Activated naive CD8-positive, alpha-beta T cell treated with anti-CD3 and anti-CD28 coated beads, Interleukin-2, amount 50 U/mL, for 16 hours (primary cell): ENCODE measurements around the gene BARX1.
A peak's percentile ranks its signal among the peaks of the same experiment; 100 is the strongest.
"Not testable (repeated sequence)": the region's sequence is repeated elsewhere in the genome, so short reads cannot be mapped to it uniquely, and the experiment has no call there.

Source experiments
- DNase-seq: peaks from one replicate; pipeline ENCODE4 v3.0.0-alpha.2; 2020; ENCODE audit warnings: low read depth, low spot score

BARX1 gene

DNA sequence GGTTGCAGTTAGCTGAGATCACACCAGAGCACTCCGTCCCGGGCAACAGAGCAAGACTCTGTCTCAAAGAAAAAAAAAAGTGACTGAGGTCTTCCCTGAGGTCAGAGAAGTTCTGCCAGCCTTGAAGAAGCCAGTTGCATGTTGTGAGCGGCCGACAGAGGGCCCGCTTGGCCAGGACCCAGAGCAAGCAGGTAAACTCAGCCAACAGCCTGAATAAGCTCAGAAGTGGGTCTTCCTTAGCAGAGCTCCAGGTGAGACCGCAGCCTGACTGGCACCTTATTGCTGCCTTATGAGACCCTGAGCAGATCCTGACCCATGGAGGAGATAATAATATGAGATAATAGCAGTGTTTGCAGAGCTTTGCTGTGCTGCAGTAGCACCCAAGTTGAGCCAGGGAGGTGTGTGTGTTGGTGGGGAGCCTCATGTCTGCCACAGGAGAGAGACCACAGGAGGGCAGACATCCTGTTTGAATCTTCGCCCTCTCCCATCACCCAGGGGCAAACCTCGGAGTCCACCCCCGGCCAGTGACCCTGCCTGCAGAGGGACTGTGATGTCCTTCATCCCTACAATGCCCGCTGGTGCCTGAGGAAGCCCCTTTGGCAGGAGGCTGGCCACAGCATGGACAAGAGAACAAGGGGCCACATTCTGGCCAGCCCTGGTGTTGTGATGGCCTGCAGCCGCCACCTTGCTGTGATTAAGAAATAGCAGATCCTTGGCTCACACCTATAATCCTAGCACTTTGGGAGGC is 10.8 kb upstream of the BARX1 start:
- DNase-seq, result no peak

DNA sequence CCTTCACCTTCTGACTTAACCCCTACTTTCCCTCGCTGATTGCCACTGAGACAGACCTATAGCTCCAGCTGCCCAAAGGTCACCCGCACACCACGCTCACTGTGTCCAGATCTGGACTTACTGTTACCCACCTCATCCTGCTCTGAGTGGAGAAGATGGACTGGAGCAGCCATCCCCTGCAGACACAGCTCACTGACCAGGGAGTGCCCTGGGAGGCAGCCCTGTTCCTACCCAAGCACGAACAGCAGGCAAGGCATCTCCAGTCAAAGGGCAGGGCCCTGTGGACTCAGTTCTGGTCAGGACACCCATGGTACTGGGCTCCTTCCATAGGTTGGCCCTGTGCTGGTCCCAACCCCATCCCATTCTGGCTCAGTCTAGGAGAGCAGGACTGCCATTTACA is 9.5 kb upstream of the BARX1 start:
- no peak for DNase-seq

DNA sequence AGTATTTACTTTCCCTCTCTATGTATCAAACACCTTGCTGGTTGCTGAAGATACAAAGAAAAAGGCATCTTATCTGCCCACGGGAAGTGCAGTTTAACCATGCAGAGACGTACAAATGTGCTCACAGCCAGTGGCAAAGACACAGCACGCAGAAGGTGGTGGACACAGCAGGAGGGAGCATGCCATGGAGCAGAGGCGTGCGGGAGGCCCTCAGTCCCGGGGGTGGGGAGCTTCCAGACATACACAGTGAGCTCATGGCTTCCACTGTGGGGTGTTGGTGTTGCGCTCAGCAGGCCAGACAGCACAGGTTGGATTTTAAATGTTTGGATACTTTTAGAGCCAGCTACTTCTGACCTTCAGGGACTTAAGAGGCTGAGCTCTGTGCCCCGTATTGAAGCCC is 8.8 kb upstream of the BARX1 start:
- no peak for DNase-seq

DNA sequence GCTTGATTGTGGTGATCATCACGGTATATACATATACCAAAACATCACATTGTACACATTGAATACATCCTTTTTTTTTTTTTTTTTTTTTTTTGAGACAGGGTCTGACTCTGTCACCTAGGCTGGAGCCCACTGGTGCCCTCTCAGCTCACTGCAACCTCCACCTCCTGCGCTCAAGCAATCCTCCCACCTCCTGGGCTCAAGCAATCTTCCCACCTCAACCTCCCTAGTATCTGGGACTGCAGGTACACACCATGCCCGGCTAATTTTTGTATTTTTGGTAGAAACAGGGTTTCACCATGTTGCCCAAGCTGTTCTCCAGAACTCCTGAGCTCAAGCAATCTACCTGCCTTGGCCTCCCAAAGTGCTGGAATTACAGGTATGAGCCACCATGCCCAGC is 8.3 kb upstream of the BARX1 start:
- not testable (repeated sequence) for DNase-seq

DNA sequence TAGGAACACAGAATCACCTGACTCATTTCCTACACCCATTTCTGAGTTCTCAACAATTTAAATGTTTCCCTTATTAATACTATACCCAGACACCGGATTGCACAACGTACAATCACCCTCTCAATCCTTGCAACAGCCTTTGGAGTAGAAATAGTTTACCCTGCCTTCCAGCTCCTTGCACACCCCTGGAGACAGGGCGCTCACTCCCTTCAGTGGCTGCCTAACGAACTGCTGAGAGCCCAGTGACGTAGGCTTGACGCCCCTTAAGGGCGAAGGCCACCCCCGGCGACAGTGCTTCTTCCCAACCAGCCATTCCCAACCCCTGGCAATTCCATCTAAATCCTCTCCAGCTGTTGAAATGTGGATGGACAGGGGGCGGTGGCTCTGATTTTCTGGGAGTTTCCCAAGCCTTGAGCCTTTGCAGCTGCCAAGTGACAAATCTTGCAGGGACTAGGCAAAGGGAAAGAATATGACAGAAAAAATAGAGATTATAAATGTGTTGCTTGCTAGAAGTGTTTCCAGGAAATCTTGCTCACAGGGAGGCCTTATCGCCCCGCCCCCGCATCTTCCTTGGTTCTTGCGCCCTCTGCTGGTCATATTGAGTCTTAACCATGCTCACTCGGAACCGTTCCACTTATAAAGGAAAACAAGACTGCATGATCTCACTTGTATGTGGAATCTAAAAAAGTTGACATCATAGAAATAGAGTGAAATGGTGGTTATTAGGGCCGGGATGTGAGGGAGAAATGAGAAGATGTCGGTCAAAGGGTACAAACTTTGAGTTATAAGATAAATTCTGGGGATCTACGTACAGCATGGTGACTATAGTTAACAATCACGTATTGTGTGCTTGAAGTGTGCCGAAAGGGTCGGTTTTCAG is 7.6 kb upstream of the BARX1 start:
- DNase-seq, result peak; percentile 69

DNA sequence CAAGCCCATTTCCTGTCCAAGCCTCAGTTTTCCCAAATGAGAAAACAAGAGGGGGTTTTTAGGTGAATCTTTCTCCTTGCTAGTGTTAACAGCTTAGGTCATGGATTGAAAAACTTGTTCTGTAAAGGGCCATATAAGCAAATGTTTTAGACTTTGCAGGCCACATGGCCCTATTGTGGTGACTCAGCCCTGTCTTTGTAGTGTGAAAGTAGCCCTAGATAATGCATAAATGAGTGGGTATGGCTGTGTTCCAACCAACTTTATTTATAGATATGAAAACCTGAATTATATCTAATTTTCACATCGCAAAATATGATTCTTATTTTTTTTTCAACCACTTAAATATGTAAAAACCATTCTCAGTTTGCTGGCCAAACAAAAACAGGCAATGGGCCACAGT is 6.9 kb upstream of the BARX1 start:
- DNase-seq, result no peak

DNA sequence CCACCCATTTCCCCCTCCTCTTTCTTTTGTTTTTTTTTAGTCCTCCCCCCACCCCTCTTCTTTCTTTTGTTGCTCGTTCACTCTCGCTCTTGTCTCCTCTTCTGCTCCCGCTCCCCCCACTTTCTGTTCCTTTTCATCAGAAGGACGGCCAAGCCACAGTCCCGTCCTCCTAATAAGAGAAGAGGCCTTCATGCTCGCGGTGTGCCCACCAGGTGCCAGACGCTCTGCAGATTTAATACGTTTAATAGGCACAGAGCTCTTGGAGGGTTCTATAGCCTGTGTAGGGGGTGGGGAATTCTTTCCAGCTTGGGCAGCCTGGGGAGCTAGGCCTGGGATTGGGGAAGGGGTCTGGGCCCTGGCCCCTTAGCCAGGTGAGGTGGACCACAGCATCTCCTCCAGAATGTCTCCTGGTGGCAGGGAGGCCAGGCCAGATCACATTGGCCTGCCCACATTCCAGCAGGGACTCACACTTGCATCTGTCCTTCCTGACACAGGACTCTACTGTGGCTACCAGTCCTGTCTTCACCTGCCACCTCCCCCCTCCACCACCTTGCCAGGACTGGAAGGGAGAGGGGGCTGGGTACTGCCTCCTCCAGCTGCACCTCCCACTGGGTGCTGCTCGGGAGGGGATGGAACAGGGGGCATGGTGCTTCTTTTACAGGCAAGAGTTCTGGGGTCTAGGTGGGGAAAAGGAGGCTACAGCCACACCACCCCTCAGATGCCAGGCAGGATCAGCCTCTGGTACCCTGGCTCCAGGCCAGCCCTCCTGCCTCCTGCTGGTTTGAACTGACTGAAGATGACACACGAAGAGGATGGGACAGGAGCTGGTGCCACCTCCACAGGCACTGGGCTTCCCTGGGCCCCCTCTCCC is 6.1 kb upstream of the BARX1 start:
- no peak for DNase-seq

DNA sequence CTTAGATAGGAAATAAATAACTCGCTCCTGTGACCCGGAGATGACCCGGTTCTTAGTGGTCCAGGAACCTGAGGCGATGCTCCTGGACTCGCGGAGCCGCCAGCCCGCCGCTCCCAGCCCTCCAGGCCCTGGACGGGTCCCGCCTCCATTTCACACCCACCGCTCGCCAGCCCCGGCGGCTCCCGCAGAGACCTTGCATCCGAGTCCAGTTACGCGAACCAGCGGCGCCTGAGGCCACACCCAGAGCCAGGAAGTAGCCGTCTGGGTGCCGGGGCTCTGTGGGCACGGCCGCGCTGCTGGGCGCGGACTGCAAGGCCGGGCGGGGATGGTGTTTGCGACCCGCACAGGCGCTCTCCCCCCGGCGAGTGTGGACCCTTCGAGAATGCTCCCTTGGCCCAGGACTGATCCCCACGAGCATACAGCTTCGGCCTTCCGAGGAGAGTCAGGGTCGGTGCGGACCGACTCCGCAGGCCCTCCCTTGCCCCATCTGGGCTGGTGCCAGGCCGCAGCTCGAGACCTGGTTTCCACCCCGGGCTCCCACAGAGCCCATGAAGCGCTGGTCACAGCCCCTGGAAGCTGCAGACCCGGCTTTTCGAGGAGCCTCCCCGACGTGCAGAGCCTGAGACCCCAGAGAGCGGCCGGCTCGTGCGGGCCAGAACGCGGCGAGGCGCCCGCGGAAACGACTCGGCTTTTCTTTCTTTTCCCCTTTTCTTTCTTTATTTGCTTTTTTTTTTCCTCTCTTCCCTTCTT is 5.2 kb upstream of the BARX1 start:
- no peak for DNase-seq

DNA sequence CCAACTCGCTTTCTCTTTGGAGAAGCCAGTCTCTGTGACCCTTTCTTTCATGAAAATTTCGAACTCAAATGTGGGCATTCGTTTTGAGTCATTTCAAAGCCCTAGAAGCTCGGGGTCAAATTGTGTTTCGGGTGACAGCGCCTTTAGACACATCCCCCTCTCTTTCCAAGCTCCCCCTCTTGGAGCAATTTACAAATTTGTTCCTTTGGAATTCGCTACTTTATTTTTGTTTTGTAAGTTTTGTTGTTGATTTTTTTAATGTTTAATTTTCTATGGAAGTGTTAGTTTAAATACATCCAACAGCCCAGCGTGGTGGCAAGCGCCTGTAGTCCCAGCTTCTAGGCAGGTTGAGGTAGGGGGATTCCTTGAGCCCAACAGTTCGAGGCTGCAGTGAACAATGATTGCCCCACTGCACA is 4.6 kb upstream of the BARX1 start:
- DNase-seq, result no peak

DNA sequence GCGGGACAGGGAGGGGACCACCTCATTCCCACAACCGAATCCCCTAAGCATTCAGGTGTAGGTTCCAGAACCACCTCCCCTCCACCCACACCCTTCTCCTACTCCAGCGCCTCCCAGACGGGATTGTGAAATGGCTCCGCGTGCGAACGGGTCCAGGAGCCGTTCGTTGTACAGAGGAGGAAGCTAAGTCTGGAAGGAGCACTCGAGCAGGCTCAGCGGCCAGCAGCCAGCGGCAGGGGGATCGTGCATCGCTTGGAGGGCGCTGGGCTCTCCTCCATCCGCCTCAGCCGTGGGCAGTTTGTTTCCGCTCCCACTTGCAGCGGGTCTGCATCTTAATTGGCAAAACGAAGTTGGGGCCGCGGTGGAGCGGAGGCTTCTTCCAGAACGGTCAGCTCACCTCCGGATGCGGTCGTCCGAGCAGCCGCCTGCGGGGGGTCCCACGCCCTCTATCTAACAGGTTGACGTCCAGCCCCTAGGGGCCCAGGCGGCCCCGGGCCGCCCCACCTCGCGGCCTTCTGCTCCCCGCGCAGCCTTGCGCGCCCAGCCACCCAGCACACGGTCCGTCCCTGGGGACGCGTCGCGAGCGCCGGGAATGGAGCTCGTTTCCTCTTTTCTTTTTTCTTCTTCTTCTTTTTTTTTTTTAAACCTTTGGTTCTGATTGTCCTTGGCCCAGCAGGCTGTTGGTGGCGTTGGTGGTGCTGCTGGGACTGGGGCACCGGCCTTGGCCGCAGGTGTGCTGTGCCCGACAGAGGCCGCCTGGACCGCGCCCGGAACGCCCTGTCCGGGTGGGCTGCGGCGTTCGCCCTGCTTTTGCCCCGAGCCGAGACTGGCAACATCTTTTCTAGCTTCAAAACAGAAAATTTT is 3.9 kb upstream of the BARX1 start:
- DNase-seq, result no peak

DNA sequence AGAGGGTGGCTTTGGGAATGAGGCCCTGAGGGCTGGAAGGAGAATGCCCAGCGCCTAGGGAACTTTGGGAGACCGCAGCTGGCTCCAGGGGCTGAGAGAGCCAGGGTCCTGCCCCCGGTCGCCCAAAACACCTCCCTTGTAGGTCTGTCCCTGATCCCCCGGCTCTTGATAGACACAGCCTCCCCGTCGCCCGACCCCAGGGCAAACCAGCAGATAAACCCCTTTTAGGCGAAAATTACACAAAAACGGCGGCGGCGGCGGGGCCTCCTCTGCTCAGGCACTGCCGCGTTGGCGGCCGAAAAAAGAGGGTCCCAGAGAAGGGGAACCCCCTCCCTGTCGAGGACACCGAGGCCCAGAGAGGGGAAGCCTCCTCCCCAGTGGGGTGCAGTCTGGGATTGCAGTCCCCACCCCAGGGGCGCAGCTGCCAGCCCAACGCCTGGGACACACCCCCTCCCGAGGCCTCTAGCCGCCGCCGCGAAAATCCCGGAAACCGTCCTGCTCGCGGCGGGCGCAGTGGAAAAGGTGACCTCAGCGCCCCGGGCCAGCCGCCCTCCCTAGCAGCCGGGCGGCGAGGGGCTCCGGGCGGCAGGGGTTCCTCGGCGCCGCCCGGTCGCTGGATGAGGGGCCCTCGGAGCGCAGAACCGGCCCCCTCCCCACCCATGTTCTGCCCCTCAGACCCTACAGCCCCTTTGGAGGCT is 3.1 kb upstream of the BARX1 start:
- DNase-seq, result no peak

DNA sequence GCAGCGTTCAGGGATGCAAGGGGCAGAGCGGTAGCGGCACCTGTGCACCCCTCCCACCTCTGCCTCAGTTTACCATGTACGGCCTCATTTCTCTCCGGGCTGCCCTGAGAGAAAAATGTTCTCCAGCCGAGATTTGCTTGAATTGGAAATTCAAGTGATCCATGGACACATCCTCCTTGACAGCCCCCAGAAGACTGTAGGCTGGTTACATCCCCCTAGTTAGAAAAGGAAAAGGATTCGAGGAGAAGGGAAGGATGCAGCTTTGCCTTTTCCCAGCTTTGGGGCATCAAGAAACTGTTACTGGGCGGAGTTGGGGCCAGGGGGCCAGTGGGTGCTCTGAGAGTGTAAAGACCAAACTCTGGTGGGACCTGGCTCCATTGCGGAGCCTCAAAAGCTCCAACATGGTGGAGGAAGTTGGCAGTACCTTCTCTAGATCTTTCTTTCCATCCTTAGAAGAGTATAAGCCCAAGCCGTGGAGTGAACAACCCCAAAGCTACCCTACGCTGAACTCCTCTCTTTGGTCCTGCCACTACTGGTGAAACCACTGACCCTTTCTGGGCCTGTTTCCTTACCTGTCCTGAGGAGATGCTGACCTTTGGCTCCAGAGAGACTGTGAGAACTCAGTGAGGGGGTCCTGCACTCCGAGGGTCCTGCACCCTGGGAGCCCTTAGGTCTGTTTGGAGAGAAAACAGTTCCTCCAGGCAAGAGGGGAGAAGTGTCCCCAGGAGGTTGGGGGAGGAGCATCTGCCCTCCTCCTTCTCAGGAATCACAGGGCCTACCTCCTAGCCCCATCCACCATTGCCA is 1.0 kb upstream of the BARX1 start:
- DNase-seq, result no peak

DNA sequence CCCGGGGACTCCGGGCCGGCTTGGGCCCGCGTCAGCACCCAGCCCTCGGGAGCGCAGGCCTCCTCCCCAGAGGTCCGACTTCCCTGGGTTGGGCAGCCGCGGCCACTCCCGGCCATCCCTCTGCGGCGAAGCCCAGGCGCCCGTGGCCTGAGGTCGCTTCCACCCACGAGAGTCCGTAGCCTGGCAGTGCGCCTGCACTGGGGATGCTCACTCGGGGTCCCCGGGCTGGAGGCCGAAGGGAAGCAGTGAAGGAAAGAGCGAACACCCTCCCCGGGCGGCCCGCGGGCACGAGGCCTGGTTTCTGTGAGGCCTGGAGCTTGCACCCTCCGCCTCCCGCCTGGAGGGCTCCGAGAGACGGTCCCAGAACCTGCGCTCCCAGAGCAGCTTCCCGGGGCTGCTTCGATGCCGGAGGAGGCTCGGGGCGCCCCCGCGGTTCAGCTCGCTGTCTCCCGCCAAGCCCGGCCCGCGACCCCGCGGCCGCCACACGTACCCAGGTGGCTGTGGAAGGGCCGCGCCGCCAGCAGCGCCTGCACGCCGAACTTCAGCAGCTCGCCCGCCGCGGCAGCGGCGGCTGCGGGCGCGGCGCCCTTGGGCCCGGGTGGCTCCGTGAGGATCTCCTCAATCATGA is 607 bp downstream of the BARX1 start:
- no peak for DNase-seq

DNA sequence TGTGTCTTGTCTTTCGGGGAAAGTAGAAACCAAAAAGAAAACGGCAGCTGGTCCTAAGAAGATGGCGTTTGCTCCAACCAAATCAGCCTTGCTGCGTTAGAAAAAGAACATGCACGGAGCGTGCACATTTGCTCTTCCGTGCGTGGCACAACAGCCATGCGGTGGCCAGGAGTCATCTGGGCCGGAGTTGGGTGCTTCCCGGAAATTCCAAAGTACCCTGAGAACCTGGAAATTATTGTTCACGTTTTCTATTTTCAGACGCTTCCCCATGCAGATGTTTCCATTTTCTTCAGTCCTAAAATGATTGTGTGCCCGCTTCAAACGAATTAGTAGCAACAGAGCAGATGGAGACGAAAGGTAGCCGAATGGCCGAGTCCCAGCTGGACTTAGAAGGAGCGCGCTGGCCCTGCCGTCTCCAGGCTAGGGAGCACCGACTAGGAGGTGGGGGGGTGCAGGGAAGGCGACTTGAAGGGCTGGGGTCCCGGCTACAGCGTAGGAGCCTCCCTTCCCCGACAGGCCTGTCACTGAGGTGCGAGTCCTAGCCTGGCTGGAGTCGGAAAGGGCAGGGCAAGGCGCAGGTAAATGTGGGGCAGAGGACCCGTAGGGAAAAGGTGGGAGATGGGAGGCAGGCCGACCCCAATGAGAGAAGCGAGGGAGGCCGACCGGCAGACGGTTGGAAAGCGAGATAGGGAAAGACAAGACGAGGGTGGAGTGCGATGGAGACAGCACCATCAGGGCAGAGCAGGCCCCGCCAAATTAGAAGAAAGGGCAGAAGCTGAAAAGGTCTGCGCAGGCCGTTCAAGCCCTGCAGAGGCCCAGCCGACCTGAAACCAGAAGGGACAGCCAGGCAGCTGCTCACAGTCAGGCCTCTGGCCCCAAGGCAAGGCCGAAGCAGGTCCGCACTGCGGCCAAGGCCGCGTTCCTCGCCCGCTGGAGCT is 1.4 kb downstream of the BARX1 start:
- no peak for DNase-seq

DNA sequence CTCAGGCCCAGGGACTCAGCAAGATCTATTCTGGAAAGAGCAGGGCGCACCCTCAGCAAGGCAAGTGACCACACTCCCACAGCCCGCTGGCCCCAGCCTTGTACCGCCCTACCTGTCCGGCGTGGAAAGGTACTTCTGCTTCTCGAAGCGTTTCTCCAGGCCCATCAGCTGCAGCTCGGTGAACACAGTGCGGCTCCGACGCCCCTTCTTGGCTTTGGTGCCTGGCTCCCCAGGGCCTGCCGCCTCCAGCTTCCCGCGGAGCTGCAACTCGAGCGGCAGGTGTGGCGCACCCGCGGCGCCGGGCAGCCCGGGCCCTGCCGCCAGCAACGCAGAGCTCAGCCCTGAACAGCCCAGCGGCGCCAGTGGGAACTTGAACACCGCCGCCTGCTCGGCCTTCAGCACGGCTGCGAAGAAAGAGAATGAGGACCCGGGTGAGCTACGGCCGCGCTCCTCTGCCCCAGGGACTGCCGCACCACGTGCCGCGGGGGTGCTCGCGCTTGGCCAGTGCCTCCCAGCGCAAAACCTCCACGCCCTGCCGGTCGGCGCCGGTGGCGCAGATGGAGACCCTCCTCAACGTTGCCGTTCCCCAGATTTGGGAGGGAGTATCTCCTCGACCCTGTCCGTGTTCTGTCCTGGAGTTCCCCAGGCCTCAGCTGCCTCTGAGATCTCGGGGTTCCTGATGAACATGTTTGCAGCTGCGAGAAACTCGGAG is 2.2 kb downstream of the BARX1 start:
- DNase-seq, result no peak

DNA sequence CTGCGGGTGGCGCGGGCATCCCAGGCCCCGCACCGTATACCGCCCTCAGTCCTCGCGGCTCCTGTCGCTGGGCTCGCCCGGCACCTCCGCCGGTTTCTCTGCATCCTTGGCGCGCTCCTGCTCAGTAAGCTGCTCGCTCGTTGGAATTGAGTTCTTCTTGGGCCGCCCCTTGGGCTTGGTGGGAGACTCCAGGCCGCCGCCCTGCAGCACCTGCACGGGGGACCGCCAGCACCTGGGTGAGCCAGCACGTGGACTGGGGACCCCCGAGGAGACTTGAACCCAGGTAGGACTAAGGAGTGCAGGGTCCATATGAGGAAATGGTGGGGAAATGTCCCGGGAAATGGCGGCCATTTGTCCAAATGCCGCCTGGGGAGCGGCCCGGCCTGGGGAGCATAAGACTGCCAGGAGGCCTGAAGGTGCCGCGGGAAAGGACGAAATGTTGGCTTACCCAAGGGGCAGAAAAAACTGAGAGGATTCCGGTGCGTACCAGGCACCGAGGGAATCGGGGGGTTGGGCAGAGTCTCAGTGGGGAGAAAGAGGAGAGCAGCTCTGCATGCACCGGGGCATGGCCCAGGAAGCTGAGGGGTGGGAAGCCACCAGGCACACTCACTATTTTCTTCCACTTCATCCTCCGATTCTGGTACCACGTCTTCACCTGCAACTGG is 2.9 kb downstream of the BARX1 start:
- DNase-seq, result no peak
